HEK293 (cell line): ENCODE results near the gene MYO1E.

Experiments used
- CTCF ChIA-PET: fragments of 350-600 bp; formaldehyde crosslinking; extraction: SDS; loops from one replicate; lab custom pipeline; 2021; ENCODE audit warnings: antibody characterized with exemption; lab: Yijun Ruan, JAX
- POLR2A ChIA-PET: fragments of 300-600 bp; formaldehyde crosslinking; extraction: SDS; loops from one replicate; lab custom pipeline; 2020; ENCODE audit warnings: antibody characterized with exemption, inconsistent platforms; lab: Yijun Ruan, JAX
- H3K27ac ChIP-seq: fragments of 200-500 bp; sonication (Bioruptor generic); 2 replicates; pipeline ENCODE4 v1.5.1; 2014; ENCODE audit warnings: low read depth, low read length, control low read depth, inconsistent platforms; ENCODE audit errors: extremely low read depth
- H3K36me3 ChIP-seq, 2 experiments: fragments of 200-500 bp in 1 of 2; sonication (Bioruptor generic) in 1 of 2; 1 replicate in 1 of 2; 2 replicates in 1 of 2; pipeline ENCODE4 v1.5.1; 2014 to 2017; ENCODE audit warnings: inconsistent platforms in 2 of 2, low read length in 2 of 2; ENCODE audit not compliant: control insufficient read depth in 2 of 2, insufficient read depth in 1 of 2
- H3K4me1 ChIP-seq: fragments of 200-500 bp; sonication (Bioruptor generic); 2 replicates; pipeline ENCODE4 v1.5.1; 2014; ENCODE audit warnings: mild to moderate bottlenecking, low read length, inconsistent platforms; ENCODE audit not compliant: control insufficient read depth, insufficient read depth
- H3K4me3 ChIP-seq: 2 replicates; pipeline ENCODE4 v1.5.1; 2011; ENCODE audit warnings: low read depth, mild to moderate bottlenecking, control low read depth, low read length, moderate library complexity
- H3K9me3 ChIP-seq: fragments of 200-500 bp; sonication (Bioruptor generic); 2 replicates; pipeline ENCODE4 v1.5.1; 2014; ENCODE audit warnings: low read depth, low read length, inconsistent platforms; ENCODE audit not compliant: control insufficient read depth, insufficient read depth
- GLI4 ChIP-seq: fragments of 450-650 bp; formaldehyde crosslinking; IDR thresholded peaks from 2 replicates; pipeline ENCODE4 v1.5.1; 2016; ENCODE audit warnings: missing biosample characterization, missing genetic modification characterization
- HOXA7 ChIP-seq: sonication (generic); formaldehyde crosslinking; IDR thresholded peaks from 2 replicates; pipeline ENCODE4 v1.8.1; 2022; ENCODE audit warnings: missing genetic modification reagents, borderline replicate concordance
- SALL2 ChIP-seq: fragments of 450-650 bp; formaldehyde crosslinking; IDR thresholded peaks from 2 replicates; pipeline ENCODE4 v1.5.0; 2017; ENCODE audit warnings: missing biosample characterization, mild to moderate bottlenecking, missing genetic modification characterization, borderline replicate concordance
- SCRT1 ChIP-seq: fragments of 450-650 bp; formaldehyde crosslinking; IDR thresholded peaks from 2 replicates; pipeline ENCODE4 v1.5.1; 2016; ENCODE audit warnings: missing biosample characterization, missing genetic modification characterization, borderline replicate concordance
- SCRT2 ChIP-seq: fragments of 450-650 bp; formaldehyde crosslinking; IDR thresholded peaks from 2 replicates; pipeline ENCODE4 v1.5.1; 2016; ENCODE audit warnings: missing biosample characterization, missing genetic modification characterization
- ZFP41 ChIP-seq: fragments of 450-650 bp; formaldehyde crosslinking; IDR thresholded peaks from 2 replicates; pipeline ENCODE4 v1.5.1; 2016; ENCODE audit warnings: missing biosample characterization, missing genetic modification characterization, borderline replicate concordance
- ZIC2 ChIP-seq: fragments of 450-650 bp; formaldehyde crosslinking; IDR thresholded peaks from 2 replicates; pipeline ENCODE4 v1.5.1; 2016; ENCODE audit warnings: missing biosample characterization, missing genetic modification characterization
- ZNF10 ChIP-seq: fragments of 450-650 bp; formaldehyde crosslinking; IDR thresholded peaks from 2 replicates; pipeline ENCODE4 v1.5.1; 2017; ENCODE audit warnings: missing biosample characterization, missing genetic modification characterization
- ZNF112 ChIP-seq: fragments of 450-650 bp; formaldehyde crosslinking; IDR thresholded peaks from 2 replicates; pipeline ENCODE4 v1.5.0; 2017; ENCODE audit warnings: missing biosample characterization, missing genetic modification characterization
- ZNF133 ChIP-seq: fragments of 450-650 bp; formaldehyde crosslinking; IDR thresholded peaks from 2 replicates; pipeline ENCODE4 v1.5.1; 2016; ENCODE audit warnings: missing biosample characterization, missing genetic modification characterization
- ZNF157 ChIP-seq: fragments of 450-650 bp; formaldehyde crosslinking; IDR thresholded peaks from 2 replicates; pipeline ENCODE4 v1.5.1; 2016; ENCODE audit warnings: missing biosample characterization, missing genetic modification characterization
- ZNF214 ChIP-seq: fragments of 450-650 bp; formaldehyde crosslinking; IDR thresholded peaks from 2 replicates; pipeline ENCODE4 v1.5.1; 2017; ENCODE audit warnings: missing biosample characterization, mild to moderate bottlenecking, missing genetic modification characterization, borderline replicate concordance
- ZNF23 ChIP-seq: fragments of 450-650 bp; formaldehyde crosslinking; IDR thresholded peaks from 2 replicates; pipeline ENCODE4 v1.5.1; 2016; ENCODE audit warnings: missing biosample characterization, missing genetic modification characterization, borderline replicate concordance
- ZNF24 ChIP-seq: fragments of 450-650 bp; formaldehyde crosslinking; IDR thresholded peaks from 2 replicates; pipeline ENCODE4 v1.5.1; 2016; ENCODE audit warnings: missing biosample characterization, missing genetic modification characterization
- ZNF311 ChIP-seq: fragments of 450-650 bp; formaldehyde crosslinking; IDR thresholded peaks from 2 replicates; pipeline ENCODE4 v1.5.1; 2017; ENCODE audit warnings: missing biosample characterization, missing genetic modification characterization, borderline replicate concordance
- ZNF510 ChIP-seq: fragments of 450-650 bp; formaldehyde crosslinking; IDR thresholded peaks from 2 replicates; pipeline ENCODE4 v1.5.1; 2018; ENCODE audit warnings: mild to moderate bottlenecking, missing genetic modification characterization, missing biosample characterization; ENCODE audit not compliant: insufficient replicate concordance
- ZNF560 ChIP-seq: fragments of 450-650 bp; formaldehyde crosslinking; IDR thresholded peaks from 2 replicates; pipeline ENCODE4 v1.5.1; 2017; ENCODE audit warnings: missing biosample characterization, missing genetic modification characterization, borderline replicate concordance
- ZNF629 ChIP-seq: fragments of 450-650 bp; formaldehyde crosslinking; IDR thresholded peaks from 2 replicates; pipeline ENCODE4 v1.5.1; 2017; ENCODE audit warnings: missing biosample characterization, missing genetic modification characterization
- ZNF664 ChIP-seq: fragments of 450-650 bp; formaldehyde crosslinking; IDR thresholded peaks from 2 replicates; pipeline ENCODE4 v1.5.1; 2016; ENCODE audit warnings: missing biosample characterization, missing genetic modification characterization
- ZNF777 ChIP-seq: fragments of 450-650 bp; formaldehyde crosslinking; IDR thresholded peaks from 2 replicates; pipeline ENCODE4 v1.5.1; 2017; ENCODE audit warnings: missing biosample characterization, missing genetic modification characterization, borderline replicate concordance
- ZNF785 ChIP-seq: fragments of 450-650 bp; formaldehyde crosslinking; IDR thresholded peaks from 2 replicates; pipeline ENCODE4 v1.5.1; 2016; ENCODE audit warnings: missing biosample characterization, missing genetic modification characterization
- ZNF791 ChIP-seq: fragments of 450-650 bp; formaldehyde crosslinking; IDR thresholded peaks from 2 replicates; pipeline ENCODE4 v1.5.1; 2016; ENCODE audit warnings: missing biosample characterization, missing genetic modification characterization
- TF ChIP-seq, protein P1 (sequence below): fragments of 450-650 bp; IDR thresholded peaks from 2 replicates; pipeline ENCODE4 v1.5.1; 2018; ENCODE audit warnings: missing biosample characterization, mild to moderate bottlenecking, missing genetic modification characterization
- TF ChIP-seq, protein P2 (sequence below): fragments of 450-650 bp; formaldehyde crosslinking; IDR thresholded peaks from 2 replicates; pipeline ENCODE4 v1.5.1; 2016; ENCODE audit warnings: missing biosample characterization, missing genetic modification characterization
- TF ChIP-seq, protein P3 (sequence below): fragments of 450-650 bp; formaldehyde crosslinking; IDR thresholded peaks from 2 replicates; pipeline ENCODE4 v1.5.1; 2016; ENCODE audit warnings: missing biosample characterization, missing genetic modification characterization

Gene MYO1E

DNA sequence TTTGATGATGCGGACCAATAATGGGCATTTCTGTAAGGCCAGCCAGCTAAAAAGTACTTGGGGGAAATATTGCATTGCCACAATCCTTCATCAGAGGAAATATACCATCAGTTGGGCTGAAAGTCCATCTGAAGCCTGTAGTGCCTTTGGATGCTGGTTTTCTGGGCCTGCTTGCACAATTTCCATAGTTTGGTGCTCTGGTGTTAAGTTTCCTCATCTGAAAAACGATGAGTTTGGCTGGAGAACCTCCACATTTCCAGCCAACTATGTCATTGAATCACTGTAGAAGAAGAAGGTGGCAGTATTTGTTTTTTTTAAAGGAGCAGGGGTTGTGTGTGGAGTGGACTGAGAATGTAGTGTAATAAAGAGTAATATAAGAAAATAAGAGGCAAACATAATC, 257.6 kb downstream of the MYO1E start:
- no peak overlapping the region for H3K27ac ChIP-seq
- CTCF ChIA-PET: no interaction called here
- H3K9me3 ChIP-seq: no peaks in the 10 kb centered on the region
- POLR2A ChIA-PET: no interaction called here
- peaks cover 60 to 89% of the 10 kb centered on the region in 2 experiments for H3K36me3 ChIP-seq
- no peaks in the 10 kb centered on the region for H3K4me1 ChIP-seq
- TF ChIP-seq ZNF133 (tag by site-specific recombination) (no peak), ZNF791 (no peak), ZNF629 (no peak), ZNF214 (no peak), ZNF785 (tag by site-specific recombination) (no peak), GLI4 (tag by site-specific recombination) (no peak), ZFP41 (tag by site-specific recombination) (no peak), ZNF24 (tag by site-specific recombination) (no peak), HOXA7 (no peak), ZIC2 (no peak), SCRT2 (no peak), ZNF157 (tag by site-specific recombination) (no peak), ZNF311 (no peak), ZNF777 (no peak)
- TF ChIP-seq, protein P1, sequence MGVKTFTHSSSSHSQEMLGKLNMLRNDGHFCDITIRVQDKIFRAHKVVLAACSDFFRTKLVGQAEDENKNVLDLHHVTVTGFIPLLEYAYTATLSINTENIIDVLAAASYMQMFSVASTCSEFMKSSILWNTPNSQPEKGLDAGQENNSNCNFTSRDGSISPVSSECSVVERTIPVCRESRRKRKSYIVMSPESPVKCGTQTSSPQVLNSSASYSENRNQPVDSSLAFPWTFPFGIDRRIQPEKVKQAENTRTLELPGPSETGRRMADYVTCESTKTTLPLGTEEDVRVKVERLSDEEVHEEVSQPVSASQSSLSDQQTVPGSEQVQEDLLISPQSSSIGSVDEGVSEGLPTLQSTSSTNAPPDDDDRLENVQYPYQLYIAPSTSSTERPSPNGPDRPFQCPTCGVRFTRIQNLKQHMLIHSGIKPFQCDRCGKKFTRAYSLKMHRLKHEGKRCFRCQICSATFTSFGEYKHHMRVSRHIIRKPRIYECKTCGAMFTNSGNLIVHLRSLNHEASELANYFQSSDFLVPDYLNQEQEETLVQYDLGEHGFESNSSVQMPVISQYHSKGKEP (tag by site-specific recombination): no peak
- TF ChIP-seq, protein P2, sequence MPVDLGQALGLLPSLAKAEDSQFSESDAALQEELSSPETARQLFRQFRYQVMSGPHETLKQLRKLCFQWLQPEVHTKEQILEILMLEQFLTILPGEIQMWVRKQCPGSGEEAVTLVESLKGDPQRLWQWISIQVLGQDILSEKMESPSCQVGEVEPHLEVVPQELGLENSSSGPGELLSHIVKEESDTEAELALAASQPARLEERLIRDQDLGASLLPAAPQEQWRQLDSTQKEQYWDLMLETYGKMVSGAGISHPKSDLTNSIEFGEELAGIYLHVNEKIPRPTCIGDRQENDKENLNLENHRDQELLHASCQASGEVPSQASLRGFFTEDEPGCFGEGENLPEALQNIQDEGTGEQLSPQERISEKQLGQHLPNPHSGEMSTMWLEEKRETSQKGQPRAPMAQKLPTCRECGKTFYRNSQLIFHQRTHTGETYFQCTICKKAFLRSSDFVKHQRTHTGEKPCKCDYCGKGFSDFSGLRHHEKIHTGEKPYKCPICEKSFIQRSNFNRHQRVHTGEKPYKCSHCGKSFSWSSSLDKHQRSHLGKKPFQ (tag by site-specific recombination): no peak
- H3K4me3 ChIP-seq: no peak overlapping the region

DNA sequence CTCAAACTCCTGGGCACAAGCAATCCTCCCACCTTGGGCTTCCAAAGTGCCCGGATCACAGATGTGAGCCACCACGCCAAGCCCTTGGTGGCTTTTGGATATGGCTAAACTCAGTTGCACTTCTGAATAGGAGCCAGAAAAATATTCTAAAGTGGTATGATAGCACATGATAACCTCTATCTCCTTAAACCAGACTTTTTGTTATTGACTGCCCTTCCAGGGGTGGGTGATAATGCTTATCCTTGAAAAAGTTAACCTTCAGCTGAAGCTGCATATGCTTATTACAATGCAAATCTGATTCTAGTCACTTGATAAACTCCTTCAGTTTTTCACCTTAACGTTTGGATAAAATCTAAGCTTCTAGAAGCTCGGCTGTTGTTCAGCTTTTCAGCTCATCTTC, 261.4 kb downstream of the MYO1E start:
- Histone ChIP-seq H3K36me3 (peaks cover 63 to 83% of the 10 kb centered on the region in 2 experiments), H3K27ac (no peak overlapping the region), H3K4me3 (no peak overlapping the region), H3K9me3 (no peaks in the 10 kb centered on the region), H3K4me1 (no peaks in the 10 kb centered on the region)
- TF ChIP-seq, protein P3, sequence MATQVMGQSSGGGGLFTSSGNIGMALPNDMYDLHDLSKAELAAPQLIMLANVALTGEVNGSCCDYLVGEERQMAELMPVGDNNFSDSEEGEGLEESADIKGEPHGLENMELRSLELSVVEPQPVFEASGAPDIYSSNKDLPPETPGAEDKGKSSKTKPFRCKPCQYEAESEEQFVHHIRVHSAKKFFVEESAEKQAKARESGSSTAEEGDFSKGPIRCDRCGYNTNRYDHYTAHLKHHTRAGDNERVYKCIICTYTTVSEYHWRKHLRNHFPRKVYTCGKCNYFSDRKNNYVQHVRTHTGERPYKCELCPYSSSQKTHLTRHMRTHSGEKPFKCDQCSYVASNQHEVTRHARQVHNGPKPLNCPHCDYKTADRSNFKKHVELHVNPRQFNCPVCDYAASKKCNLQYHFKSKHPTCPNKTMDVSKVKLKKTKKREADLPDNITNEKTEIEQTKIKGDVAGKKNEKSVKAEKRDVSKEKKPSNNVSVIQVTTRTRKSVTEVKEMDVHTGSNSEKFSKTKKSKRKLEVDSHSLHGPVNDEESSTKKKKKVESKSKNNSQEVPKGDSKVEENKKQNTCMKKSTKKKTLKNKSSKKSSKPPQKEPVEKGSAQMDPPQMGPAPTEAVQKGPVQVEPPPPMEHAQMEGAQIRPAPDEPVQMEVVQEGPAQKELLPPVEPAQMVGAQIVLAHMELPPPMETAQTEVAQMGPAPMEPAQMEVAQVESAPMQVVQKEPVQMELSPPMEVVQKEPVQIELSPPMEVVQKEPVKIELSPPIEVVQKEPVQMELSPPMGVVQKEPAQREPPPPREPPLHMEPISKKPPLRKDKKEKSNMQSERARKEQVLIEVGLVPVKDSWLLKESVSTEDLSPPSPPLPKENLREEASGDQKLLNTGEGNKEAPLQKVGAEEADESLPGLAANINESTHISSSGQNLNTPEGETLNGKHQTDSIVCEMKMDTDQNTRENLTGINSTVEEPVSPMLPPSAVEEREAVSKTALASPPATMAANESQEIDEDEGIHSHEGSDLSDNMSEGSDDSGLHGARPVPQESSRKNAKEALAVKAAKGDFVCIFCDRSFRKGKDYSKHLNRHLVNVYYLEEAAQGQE (tag by site-specific recombination): no peak
- no peak for TF ChIP-seq ZNF112
- no peak for TF ChIP-seq SALL2 (tag by site-specific recombination)
- TF ChIP-seq, protein P2 (tag by site-specific recombination): no peak
- no peak for TF ChIP-seq ZNF629
- no peak for TF ChIP-seq ZNF23 (tag by site-specific recombination)
- TF ChIP-seq ZNF10 (tag by site-specific recombination): no peak
- TF ChIP-seq ZNF664: no peak
- no peak for TF ChIP-seq ZNF510 (tag by site-specific recombination)
- TF ChIP-seq SCRT1 (tag by site-specific recombination): no peak
- no peak for TF ChIP-seq ZNF560 (tag by site-specific recombination)
- CTCF ChIA-PET: interaction anchor here (0.6 kb wide), 1 partner anchor 860 kb away, joined by 4 read pairs; no protein-coding TSS in a partner anchor
- POLR2A ChIA-PET: no interaction called here
